SK-N-MC (cell line): ENCODE data around the gene ARMCX5.

Source experiments
- EZH2 ChIP-seq: fragments of 200-600 bp; sonication (generic); IDR thresholded peaks from one replicate; pipeline ENCODE4 v1.6.1; 2017; ENCODE audit warnings: antibody characterized with exemption
- FOXP2 ChIP-seq: optimal IDR thresholded peaks from 2 replicates; pipeline ENCODE3; 2011; ENCODE audit warnings: mild to moderate bottlenecking, moderate library complexity; ENCODE audit not compliant: insufficient read depth; ENCODE audit errors: extremely low read length, control extremely low read depth
- POLR2AphosphoS5 ChIP-seq: IDR thresholded peaks from 2 replicates; pipeline ENCODE4 v1.6.1; 2012; ENCODE audit warnings: mild to moderate bottlenecking, low read depth, low read length, borderline replicate concordance

GRCh38 chrX:102652031-102652688 is 52.8 kb downstream of the ARMCX5 start:
- TF ChIP-seq EZH2 (no peak), FOXP2 (no peak), POLR2AphosphoS5 (no peak)
